ENCODE results near the gene MPP2. TPM values are rescaled to one million over a fixed set of nuclear protein-coding genes. Genes with fewer than 3 reads are reported as not detected.
"Not testable (repeated sequence)": the region's sequence is repeated elsewhere in the genome, so short reads cannot be mapped to it uniquely, and the experiment has no call there.

MPP2 gene
- total RNA-seq, 3 donors from 2014 or later (not counting 1 experiment from before 2014, with no cell fraction given): 0.75 to 2.0 (median 0.85) TPM

GRCh38 chr17:43939886-43940285 lies 32.5 kb upstream of the MPP2 start:
- Mint-ChIP-seq H3K27ac (no peak overlapping the region), H3K4me3 (no peak overlapping the region), H3K4me1 (peaks cover 0 to 15% of the 10 kb centered on the region in 2 donors), H3K9me3 (no peaks in the 10 kb centered on the region), H3K36me3 (no peaks in the 10 kb centered on the region), H3K27me3 (ENCODE audit: low read depth in 2 of 2) (peaks cover 12 to 15% of the 10 kb centered on the region in 2 donors)
- Histone ChIP-seq H3K36me3 (ENCODE audit: control insufficient read depth, insufficient read depth, low read length) (no peaks in the 10 kb centered on the region), H3K4me3 (ENCODE audit: low read length) (no peak overlapping the region), H3K9me3 (ENCODE audit: control insufficient read depth, insufficient read depth, low read length) (no peaks in the 10 kb centered on the region), H3K27ac (ENCODE audit: low read length) (no peak overlapping the region), H3K4me1 (ENCODE audit: control insufficient read depth, insufficient read depth, low read length) (peaks cover 14% of the 10 kb centered on the region), H3K27me3 (ENCODE audit: control insufficient read depth, insufficient read depth, low read length) (peaks cover 3% of the 10 kb centered on the region)
- 97% methylated on average over 5 of the region's 5 CpGs for WGBS (ENCODE audit: insufficient coverage)
- intact Hi-C loops (cut with micrococcal nuclease): loop anchor here (5.0 kb wide), 1 partner anchor 227 kb away; no protein-coding TSS in a partner anchor
- ATAC-seq: no peak
- TF ChIP-seq, protein P1, sequence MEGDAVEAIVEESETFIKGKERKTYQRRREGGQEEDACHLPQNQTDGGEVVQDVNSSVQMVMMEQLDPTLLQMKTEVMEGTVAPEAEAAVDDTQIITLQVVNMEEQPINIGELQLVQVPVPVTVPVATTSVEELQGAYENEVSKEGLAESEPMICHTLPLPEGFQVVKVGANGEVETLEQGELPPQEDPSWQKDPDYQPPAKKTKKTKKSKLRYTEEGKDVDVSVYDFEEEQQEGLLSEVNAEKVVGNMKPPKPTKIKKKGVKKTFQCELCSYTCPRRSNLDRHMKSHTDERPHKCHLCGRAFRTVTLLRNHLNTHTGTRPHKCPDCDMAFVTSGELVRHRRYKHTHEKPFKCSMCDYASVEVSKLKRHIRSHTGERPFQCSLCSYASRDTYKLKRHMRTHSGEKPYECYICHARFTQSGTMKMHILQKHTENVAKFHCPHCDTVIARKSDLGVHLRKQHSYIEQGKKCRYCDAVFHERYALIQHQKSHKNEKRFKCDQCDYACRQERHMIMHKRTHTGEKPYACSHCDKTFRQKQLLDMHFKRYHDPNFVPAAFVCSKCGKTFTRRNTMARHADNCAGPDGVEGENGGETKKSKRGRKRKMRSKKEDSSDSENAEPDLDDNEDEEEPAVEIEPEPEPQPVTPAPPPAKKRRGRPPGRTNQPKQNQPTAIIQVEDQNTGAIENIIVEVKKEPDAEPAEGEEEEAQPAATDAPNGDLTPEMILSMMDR (IDR thresholded peaks at IDR 0.05): no peak
- no peak for DNase-seq

GRCh38 chr17:43939452-43939851 lies 32.1 kb upstream of the MPP2 start:
- H3K27me3 ChIP-seq (ENCODE audit: control insufficient read depth, insufficient read depth, low read length); ATAC-seq; H3K36me3 ChIP-seq (ENCODE audit: control insufficient read depth, insufficient read depth, low read length); H3K4me3 ChIP-seq (ENCODE audit: low read length); H3K9me3 Mint-ChIP-seq; H3K27ac ChIP-seq (ENCODE audit: low read length); intact Hi-C loops (cut with micrococcal nuclease); H3K27ac Mint-ChIP-seq; DNase-seq; H3K36me3 Mint-ChIP-seq; H3K9me3 ChIP-seq (ENCODE audit: control insufficient read depth, insufficient read depth, low read length): not testable (repeated sequence)
- H3K4me1 ChIP-seq (ENCODE audit: control insufficient read depth, insufficient read depth, low read length): peaks cover 14% of the 10 kb centered on the region
- H3K27me3 Mint-ChIP-seq (ENCODE audit: low read depth in 2 of 2): peaks cover 12 to 13% of the 10 kb centered on the region in 2 donors
- 100% methylated on average over 3 of the region's 3 CpGs for WGBS (ENCODE audit: insufficient coverage)
- peak overlapping the region; percentile 40 for H3K4me3 Mint-ChIP-seq
- peaks cover 0 to 15% of the 10 kb centered on the region in 2 donors for H3K4me1 Mint-ChIP-seq

DNA sequence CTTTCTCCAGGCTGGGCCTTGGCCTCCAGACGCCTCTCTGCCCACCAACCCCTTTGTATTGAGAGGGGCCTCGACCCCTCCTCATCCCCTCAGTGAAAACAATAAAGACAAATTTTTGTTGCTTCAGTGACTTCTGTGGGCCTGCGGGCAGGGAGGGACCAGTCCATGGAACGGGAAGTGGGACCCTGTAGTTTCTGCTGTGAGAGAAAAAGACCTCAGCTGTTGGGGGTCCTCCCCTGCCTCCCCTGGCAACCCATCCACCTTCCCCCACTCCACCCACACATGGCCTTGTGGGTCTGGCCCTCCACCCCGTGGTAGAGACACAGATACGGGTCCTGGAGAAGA lies 31.5 kb upstream of the MPP2 start:
- 54% methylated on average over 4 of the region's 6 CpGs for WGBS (ENCODE audit: insufficient coverage)
- intact Hi-C loops (cut with micrococcal nuclease): no loop called here
- Histone ChIP-seq H3K27me3 (ENCODE audit: control insufficient read depth, insufficient read depth, low read length) (peaks cover 3% of the 10 kb centered on the region), H3K9me3 (ENCODE audit: control insufficient read depth, insufficient read depth, low read length) (no peaks in the 10 kb centered on the region), H3K36me3 (ENCODE audit: control insufficient read depth, insufficient read depth, low read length) (no peaks in the 10 kb centered on the region), H3K4me1 (ENCODE audit: control insufficient read depth, insufficient read depth, low read length) (peaks cover 14% of the 10 kb centered on the region), H3K27ac (ENCODE audit: low read length) (no peak overlapping the region), H3K4me3 (ENCODE audit: low read length) (no peak overlapping the region)
- ATAC-seq (no peak), DNase-seq (no peak)
- H3K27me3 Mint-ChIP-seq (ENCODE audit: low read depth in 2 of 2): peaks cover 12 to 13% of the 10 kb centered on the region in 2 donors
- H3K27ac Mint-ChIP-seq: no peak overlapping the region
- H3K9me3 Mint-ChIP-seq: no peaks in the 10 kb centered on the region
- H3K4me3 Mint-ChIP-seq: peak overlapping the region; percentile 31
- TF ChIP-seq, protein P1 (IDR thresholded peaks at IDR 0.05): no peak
- H3K36me3 Mint-ChIP-seq: no peaks in the 10 kb centered on the region
- peaks cover 0 to 12% of the 10 kb centered on the region in 2 donors for H3K4me1 Mint-ChIP-seq

DNA sequence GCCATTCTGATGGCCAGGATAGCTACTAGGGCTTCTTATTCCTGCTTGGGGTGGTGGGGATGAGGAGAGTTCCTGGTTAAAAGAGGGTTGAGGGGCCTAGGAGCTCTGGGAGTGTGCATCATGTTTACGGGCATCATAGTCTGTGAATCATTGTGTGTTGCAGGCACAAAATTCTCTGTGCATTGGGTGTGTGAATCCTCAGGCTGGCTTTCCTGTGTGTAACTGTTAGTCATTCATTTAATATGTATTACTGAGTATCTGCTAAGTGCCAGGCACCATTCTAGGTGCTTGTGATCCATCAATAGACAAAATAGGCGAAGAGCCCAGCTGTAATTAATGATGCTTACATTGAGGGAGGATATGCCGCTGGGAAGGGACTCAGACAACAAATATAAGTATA lies 29.1 kb upstream of the MPP2 start:
- DNase-seq (no peak), ATAC-seq (no peak)
- H3K4me1 ChIP-seq (ENCODE audit: control insufficient read depth, insufficient read depth, low read length): peaks cover 14% of the 10 kb centered on the region
- Mint-ChIP-seq H3K36me3 (no peaks in the 10 kb centered on the region), H3K4me3 (peak overlapping the region; percentile 49), H3K9me3 (no peaks in the 10 kb centered on the region), H3K4me1 (peaks cover 0 to 10% of the 10 kb centered on the region in 2 donors), H3K27ac (no peak overlapping the region), H3K27me3 (ENCODE audit: low read depth in 2 of 2) (peaks cover 12 to 13% of the 10 kb centered on the region in 2 donors)
- TF ChIP-seq, protein P1 (IDR thresholded peaks at IDR 0.05): no peak
- 95% methylated on average over 3 of the region's 3 CpGs for WGBS (ENCODE audit: insufficient coverage)
- no peaks in the 10 kb centered on the region for H3K36me3 ChIP-seq (ENCODE audit: control insufficient read depth, insufficient read depth, low read length)
- no peaks in the 10 kb centered on the region for H3K9me3 ChIP-seq (ENCODE audit: control insufficient read depth, insufficient read depth, low read length)
- peaks cover 3% of the 10 kb centered on the region for H3K27me3 ChIP-seq (ENCODE audit: control insufficient read depth, insufficient read depth, low read length)
- no peak overlapping the region for H3K4me3 ChIP-seq (ENCODE audit: low read length)
- intact Hi-C loops (cut with micrococcal nuclease): no loop called here
- H3K27ac ChIP-seq (ENCODE audit: low read length): no peak overlapping the region

Measured in natural killer cell (primary cell).